Left lung (tissue), 10 donors: Measurements from ENCODE around the gene PNKD. TPM values are rescaled to one million over a fixed set of nuclear protein-coding genes. Genes with fewer than 3 reads are reported as not detected.

Experiments
- ATAC-seq: fragments of 200-7000 bp; cut with Tn5 transposase; one replicate; pipeline ENCODE4 v1.9.1; 2020; ENCODE audit warnings: moderate library complexity
- DNase-seq, 4 donors: peaks; one replicate each; pipeline ENCODE4 v3.0.0-alpha.2; 2013 to 2020
- H3K27ac ChIP-seq, 2 donors: fragments of 200-600 bp; sonication (generic) in 1 of 2; one replicate each; pipeline versions ENCODE4 v1.5.0 to v1.8.0; 2020 to 2021
- H3K27me3 ChIP-seq, 2 donors: fragments of 200-600 bp; sonication (generic) in 1 of 2; one replicate each; pipeline versions ENCODE4 v1.5.0 to v1.8.0; 2020 to 2021
- H3K36me3 ChIP-seq, 2 donors: fragments of 200-600 bp; sonication (generic) in 1 of 2; one replicate each; pipeline versions ENCODE4 v1.5.0 to v1.8.0; 2020 to 2021
- H3K4me1 ChIP-seq, 2 donors: fragments of 200-600 bp; one replicate each; pipeline ENCODE4 v1.8.0; 2021
- H3K4me3 ChIP-seq, 2 donors: fragments of 200-600 bp; sonication (generic) in 1 of 2; one replicate each; pipeline versions ENCODE4 v1.5.0 to v1.8.0; 2020 to 2021; ENCODE audit warnings: mild to moderate bottlenecking in 1 of 2
- H3K9me3 ChIP-seq, 2 donors: fragments of 200-600 bp; sonication (generic) in 1 of 2; one replicate each; pipeline versions ENCODE4 v1.5.0 to v1.8.0; 2020 to 2021
- CTCF ChIP-seq, 2 donors: fragments of 200-600 bp; sonication (generic) in 1 of 2; IDR thresholded peaks; one replicate each; pipeline versions ENCODE4 v1.5.0 to v1.8.0; 2021; ENCODE audit warnings: antibody characterized with exemption in 2 of 2
- intact Hi-C, 2 donors: fragments of 100-400 bp; cut with DNase I; formaldehyde crosslinking; loops; one replicate each; pipeline versions ENCODE4 v1.11.2 to v1.14.2; 2022
- polyA plus RNA-seq, 6 donors: library from polyadenylated mRNA; unstranded; fragments of 120-200 nt; gene quantifications; one replicate each; pipeline ENCODE4 v1.2.1, GENCODE V29; 2013; ENCODE audit not compliant: insufficient read length in 6 of 6
- total RNA-seq, 2 donors: library from RNA; stranded (reverse); fragmentation: NEBNext Ultra II Directional; extraction: Animal tissue kit (Norgen Biotek cat#: 25700); gene quantifications; one replicate each; pipeline ENCODE4 v1.2.1, GENCODE V29; 2021
- donor health status: DM: no; HTN: yes; CAD: no.
- donor health status: DM: no; HTN: no; CAD: no.

The PNKD gene
- total and polyA plus RNA-seq, 8 donors = 58.2 to 96.8 (median 62.4) TPM

GRCh38 chr2:218262237-218262600 lies 8.1 kb upstream of the PNKD start:
- H3K4me1 ChIP-seq = peaks cover 20 to 69% of the 10 kb centered on the region in 2 donors
- H3K27me3 ChIP-seq = no peaks in the 10 kb centered on the region
- H3K4me3 ChIP-seq = no peak overlapping the region
- H3K9me3 ChIP-seq = no peaks in the 10 kb centered on the region
- intact Hi-C loops = loop anchor here in 1 of 2 donors (5.0 kb wide), 1 partner anchor 80 kb away; no protein-coding TSS in a partner anchor
- peaks cover 0 to 50% of the 10 kb centered on the region in 2 donors for H3K36me3 ChIP-seq
- no peak for ATAC-seq
- DNase-seq = no peak
- H3K27ac ChIP-seq = no peak overlapping the region
- TF ChIP-seq CTCF (IDR thresholded peaks at IDR 0.05) = no peak

- H3K4me3 ChIP-seq = no peak overlapping the region
- H3K27ac ChIP-seq = peak overlapping the region in 1 of 2 donors; percentile 53
- no peak for TF ChIP-seq CTCF (IDR thresholded peaks at IDR 0.05)
- DNase-seq (peak in 1 of 4 donors; percentile 27), ATAC-seq (no peak)
- peaks cover 20 to 66% of the 10 kb centered on the region in 2 donors for H3K4me1 ChIP-seq
- intact Hi-C loops = loop anchor here in 1 of 2 donors (5.0 kb wide), 1 partner anchor 81 kb away; no protein-coding TSS in a partner anchor
- no peaks in the 10 kb centered on the region for H3K27me3 ChIP-seq
- peaks cover 0 to 56% of the 10 kb centered on the region in 2 donors for H3K36me3 ChIP-seq
- no peaks in the 10 kb centered on the region for H3K9me3 ChIP-seq
Measured at GRCh38 chr2:218262631-218263586, 7.4 kb upstream of the PNKD start.

GRCh38 chr2:218263817-218264641 lies 6.3 kb upstream of the PNKD start:
- Histone ChIP-seq H3K27ac (peak overlapping the region in 1 of 2 donors; percentile 53), H3K4me1 (peaks cover 17 to 68% of the 10 kb centered on the region in 2 donors)
- intact Hi-C loops = loop anchor here in 1 of 2 donors (5.0 kb wide), 1 partner anchor 82 kb away; no protein-coding TSS in a partner anchor

GRCh38 chr2:218264773-218265561 lies 5.4 kb upstream of the PNKD start:
- Histone ChIP-seq H3K4me1 (peaks cover 10 to 63% of the 10 kb centered on the region in 2 donors), H3K36me3 (peaks cover 0 to 57% of the 10 kb centered on the region in 2 donors), H3K4me3 (no peak overlapping the region), H3K27ac (peak overlapping the region in 1 of 2 donors; percentile 53), H3K9me3 (no peaks in the 10 kb centered on the region), H3K27me3 (no peaks in the 10 kb centered on the region)
- DNase-seq (peak in 1 of 4 donors; percentile 30), ATAC-seq (no peak)
- no peak for TF ChIP-seq CTCF (IDR thresholded peaks at IDR 0.05)
- intact Hi-C loops = loop anchor here in 1 of 2 donors (5.0 kb wide), 1 partner anchor 83 kb away; no protein-coding TSS in a partner anchor

More at GRCh38 chr2:218263817-218264641, 6.3 kb upstream of the PNKD start:
- H3K36me3 ChIP-seq = peaks cover 0 to 57% of the 10 kb centered on the region in 2 donors
- DNase-seq (peak in 1 of 4 donors; percentile 32), ATAC-seq (no peak)
- no peak for TF ChIP-seq CTCF (IDR thresholded peaks at IDR 0.05)
- H3K9me3 ChIP-seq = no peaks in the 10 kb centered on the region
- no peaks in the 10 kb centered on the region for H3K27me3 ChIP-seq
- no peak overlapping the region for H3K4me3 ChIP-seq
